CD4-positive, alpha-beta T cell treated with Interleukin-2 at 100 ng/mL for 4 hours (primary cell): Measurements from ENCODE around the gene TCF4.
"Not testable (repeated sequence)": the region's sequence is repeated elsewhere in the genome, so short reads cannot be mapped to it uniquely, and the experiment has no call there.

ENCODE experiments used
- DNase-seq: peaks from one replicate; pipeline ENCODE4 v3.0.0-alpha.2; 2020; ENCODE audit warnings: low spot score

The TCF4 gene

DNA sequence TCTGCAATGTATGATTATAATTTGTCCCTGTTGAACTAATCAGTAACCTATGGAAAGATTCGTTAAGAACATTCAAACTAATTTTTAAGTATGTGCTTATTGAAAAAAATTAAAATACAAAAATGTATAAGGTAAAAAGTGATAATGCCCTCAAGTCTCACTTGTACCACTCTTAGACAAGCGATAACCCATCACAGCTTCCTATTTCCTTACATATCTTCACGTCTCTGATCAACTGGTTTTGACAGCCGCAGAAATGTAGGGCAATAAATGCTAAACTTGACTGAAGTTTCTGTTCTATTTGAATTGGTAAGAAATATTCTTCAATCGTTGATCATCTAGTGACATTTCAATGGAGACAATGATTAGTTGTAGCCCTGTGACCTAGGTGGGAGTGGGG lies 112.5 kb downstream of the TCF4 start:
- no peak for DNase-seq

DNA sequence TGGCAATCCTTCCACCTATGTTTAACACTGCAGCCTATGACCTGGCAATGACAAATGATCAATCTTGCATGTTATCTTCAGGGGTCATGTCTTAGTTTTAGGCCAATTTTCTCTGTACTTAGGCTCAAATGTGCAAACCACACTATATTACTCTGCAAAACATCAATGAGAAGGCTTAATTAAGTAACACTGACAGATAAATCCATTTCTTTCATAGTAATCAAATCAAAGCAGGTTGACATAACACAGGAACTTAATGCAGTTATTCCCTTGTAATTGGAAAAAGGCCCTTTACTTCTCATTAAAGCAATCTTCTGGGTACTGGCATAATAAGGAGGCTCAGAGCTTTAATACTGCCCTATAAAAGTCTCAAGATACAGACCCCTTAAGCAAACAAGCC lies 114.4 kb downstream of the TCF4 start:
- DNase-seq, result no peak

DNA sequence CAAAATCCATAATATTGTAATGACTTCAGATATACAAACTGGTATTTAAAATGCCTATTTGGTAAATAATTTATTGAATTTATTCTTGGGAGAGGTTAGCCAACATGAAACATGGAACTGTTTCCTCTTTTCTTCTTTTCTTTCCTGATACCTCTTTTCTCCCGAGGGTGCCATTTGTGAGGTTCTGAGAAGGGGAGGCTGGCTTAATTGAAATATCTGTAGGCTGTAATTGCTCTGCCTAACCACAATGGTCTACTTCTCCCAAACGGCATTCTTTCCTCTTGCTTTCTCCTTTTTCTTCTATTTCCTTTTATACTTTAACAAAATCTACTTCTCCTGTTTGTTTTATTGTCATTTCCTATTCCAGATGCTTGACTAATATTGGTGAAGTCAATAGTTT lies 114.9 kb downstream of the TCF4 start:
- DNase-seq, result no peak

DNA sequence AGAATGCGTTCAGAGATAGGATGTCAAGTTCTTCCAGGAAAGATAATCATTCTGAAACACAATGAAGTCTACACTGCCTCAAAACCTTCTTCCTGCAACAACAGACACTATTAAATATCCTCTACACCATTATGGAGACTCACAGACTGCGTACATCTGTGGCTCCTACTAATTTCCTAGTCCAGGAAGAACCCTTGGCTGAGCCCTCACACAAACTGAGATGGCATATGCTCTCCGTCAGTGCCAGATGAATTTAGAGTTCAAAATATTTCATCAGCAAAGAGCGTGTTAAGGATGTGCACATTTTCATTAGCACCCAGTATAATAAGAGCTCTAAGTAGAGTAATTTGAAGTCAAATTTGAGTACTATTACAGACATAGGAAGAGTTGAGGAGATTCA lies 117.2 kb downstream of the TCF4 start:
- no peak for DNase-seq

DNA sequence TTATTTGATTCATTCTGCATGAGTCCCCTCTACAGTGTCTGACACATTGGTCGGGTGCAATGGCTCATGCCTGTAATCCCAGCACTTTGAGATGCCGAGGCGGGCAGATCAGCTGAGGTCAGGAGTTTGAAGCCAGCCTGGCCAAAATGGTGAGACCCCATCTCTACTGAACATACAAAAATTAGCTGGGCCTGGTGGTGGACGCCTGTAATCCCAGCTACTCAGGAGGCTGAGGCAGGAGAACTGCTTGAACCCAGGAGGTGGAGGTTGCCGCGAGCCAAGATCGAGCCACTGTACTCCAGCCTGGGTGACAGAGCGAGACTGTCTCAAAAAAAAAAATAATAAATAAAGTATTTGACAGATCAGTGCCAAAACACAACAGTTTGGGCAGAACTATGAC lies 118.9 kb downstream of the TCF4 start:
- not testable (repeated sequence) for DNase-seq

DNA sequence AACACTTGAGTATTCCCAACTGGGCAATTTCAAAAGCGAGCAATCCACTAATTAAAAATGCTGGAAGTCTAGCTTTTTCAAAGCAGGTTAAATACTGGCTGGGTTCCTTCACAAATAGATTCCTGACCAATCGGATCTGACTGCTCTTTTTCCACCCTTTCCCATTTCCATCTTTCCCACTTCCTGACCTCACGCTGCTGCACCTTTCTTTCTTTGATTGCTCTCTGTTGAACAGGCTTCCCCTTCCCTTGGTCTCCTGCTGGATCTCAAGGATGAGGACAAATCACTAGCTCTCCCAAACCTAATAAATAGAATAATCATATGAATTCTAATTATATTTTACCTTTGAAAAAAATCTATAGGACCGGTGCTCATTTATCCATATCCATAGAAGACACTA lies 121.2 kb downstream of the TCF4 start:
- no peak for DNase-seq

DNA sequence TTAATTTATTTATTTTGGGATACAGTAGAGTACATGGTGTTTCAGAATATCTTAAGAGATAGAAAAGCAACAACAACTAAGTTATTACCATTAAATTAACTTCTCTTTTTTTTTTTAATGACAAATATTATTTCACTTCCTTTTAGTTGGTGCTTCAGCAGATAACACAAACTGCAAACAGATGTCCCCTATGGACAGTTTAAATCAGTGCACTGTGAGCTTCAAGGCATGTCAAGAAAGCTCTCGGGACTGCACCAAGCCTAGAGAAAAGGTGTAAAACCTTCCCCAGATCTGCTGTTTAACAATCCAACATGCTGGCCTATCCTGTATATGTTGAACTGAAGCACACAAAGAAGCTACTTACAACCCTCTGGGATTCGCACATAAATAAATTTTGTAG lies 122.7 kb downstream of the TCF4 start:
- DNase-seq, result no peak

DNA sequence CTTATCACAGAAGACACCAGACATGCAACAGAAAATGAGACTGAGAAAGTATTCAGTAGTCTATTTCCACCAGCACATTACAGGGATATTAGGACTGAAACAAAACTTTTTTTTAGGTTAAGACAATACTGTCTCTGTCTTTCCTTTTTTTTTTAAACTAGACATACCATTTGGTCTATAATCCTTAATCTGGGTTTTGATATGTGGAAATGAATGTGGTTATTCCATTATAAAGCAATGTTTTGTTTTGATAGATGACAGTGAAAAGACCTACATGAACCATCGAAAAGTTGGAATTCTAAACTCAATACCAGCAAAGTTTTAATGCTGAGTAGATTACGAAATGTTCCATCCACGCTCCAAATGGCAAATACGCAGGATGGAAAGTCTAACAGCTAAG lies 123.4 kb downstream of the TCF4 start:
- DNase-seq, result no peak

DNA sequence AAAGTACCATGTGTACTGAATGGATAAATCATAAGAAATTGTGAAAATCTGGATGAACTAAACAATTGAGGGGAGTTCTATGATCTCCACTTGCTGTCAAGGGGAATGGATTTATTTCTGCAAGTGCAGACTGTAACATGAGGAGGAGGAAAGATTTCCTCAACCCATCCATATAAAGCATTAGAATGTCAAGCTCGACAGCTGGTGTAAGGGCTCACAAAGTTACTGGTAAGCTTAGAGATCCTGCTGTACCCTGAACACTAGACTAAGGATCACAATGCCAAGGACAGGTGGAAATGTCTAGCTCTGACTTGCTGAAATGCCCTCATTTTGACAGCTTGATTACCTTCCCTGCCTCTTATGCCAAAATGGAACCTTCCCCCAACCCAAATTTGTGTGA lies 125.3 kb downstream of the TCF4 start:
- no peak for DNase-seq

DNA sequence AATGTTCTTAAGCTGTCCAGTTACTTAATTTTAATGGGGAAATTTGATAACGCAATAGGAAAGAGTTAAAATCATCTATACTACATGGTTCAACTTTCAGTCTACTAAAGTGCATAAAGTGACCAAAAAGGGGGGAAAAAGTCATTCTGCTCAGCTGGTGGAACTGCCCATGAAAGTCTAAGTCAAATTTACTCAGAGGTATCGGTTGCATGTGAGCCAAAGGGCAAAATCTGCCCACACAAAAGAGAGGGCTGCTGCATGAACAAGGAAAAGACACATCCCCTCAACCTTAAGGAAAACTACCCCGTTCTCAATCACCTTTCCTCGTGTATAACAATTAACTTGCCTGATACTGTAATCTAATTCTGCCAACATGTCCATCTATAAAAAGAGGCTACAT lies 126.1 kb downstream of the TCF4 start:
- DNase-seq, result no peak

DNA sequence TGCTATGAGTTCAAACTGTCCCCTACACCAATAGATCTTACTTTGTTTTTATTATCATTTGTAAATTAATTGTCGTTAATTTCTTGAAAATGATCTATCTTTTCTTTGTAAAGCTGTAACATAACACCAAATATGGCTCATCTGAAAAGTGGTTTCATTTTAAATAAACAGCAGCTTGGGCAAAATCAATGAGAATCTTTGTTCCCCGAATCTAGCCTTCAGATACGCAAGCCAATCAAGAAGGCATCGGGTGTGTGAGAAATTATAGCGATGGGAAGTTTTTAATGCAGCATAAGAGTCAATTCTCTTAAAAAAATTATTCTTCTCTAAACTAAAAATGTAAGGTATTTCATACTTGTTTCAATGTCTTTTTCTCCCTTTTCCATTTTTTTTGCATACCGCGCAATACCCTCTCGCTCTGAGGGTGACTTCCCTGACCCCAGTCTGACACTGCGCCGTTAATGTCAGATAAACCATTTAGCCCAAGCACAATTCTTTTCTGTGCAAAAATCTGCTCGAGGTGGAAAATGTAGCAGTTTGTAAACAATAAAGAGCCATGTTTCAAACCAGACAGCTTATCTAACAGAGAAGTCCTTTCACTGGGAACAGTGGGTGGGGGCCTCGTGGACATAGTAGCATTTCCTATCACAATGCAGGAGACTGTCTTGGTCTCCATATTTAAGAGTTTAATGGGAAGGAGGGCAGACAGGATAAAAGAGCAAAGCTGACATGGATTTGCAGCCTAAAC lies 129.4 kb downstream of the TCF4 start:
- DNase-seq, result no peak

DNA sequence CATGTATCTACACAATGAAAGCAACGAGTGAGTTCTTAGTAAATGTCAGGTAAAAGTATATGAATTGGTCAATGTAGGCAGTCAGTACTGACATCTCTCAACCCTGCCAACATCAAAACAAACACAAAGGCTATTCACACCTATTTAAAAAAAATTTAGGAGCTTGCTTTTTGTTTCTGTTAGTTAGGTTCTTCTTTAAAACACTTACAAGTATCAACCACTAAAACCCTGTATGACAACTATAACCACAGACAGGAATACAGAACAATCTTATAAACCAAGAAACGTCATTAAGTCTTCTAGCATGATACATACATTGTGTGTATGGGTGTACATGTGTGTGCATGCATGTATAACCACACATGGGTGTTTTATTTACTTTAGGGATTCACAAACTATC lies 131.0 kb downstream of the TCF4 start:
- DNase-seq, result no peak

DNA sequence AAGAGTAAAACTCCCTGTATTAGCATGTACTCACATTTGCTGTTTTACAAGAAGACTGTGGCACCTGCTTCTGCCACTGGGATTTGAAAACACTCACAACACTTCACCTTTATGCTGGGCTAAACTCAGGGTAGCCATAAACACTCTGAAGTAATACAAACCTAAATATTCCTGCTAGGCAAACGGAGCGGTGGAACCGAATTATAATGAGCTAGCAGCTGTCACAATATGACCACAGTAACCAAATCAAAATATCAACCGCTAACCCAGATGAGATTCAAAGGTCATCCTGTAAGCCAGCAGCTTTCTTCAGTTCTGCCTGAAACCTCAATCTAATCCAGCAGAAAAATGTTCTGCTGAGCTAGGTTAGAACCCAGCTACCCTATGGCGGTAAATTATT lies 132.1 kb downstream of the TCF4 start:
- no peak for DNase-seq

DNA sequence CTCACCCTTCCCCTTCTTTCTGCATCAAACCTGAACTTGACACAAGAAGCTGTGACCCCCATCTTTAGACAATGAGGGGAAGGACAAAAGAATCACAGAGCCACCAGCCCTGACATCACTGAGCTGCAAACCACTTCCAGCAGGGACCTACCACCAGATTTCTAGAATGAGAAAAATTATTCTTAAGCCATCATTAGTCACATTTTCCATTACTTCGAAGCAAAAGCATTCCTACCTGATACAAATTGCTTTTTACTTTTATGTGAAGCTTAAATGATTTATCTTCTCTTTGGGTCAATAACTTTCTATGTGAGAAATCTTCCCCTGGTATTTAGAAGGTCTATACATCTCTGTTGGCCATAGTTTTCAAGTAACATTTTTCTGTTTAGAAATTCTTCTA lies 134.8 kb downstream of the TCF4 start:
- DNase-seq, result no peak

DNA sequence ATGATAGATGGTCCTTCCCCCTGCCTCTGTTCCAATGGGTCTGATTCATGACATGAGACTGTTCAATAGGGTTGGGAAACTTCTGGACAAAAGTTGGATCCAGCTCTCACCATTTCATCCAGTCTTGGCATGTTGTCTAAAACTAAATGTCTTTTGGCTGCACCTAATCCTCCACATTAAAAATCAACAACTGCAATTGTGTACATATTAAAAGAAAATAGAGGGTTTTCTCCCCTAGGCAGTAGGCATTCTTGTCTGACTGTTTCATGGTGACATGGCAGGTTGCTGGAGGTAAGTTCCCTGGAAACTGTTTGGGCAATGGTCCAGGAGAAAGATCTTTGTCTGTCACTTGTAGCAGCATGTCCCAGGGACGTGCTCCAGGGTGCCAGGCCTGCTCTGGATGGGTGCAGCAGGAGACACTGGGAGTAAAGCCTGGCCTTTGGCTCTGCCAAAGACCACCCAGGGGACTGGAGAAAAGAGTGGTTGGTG lies 135.8 kb downstream of the TCF4 start:
- no peak for DNase-seq

DNA sequence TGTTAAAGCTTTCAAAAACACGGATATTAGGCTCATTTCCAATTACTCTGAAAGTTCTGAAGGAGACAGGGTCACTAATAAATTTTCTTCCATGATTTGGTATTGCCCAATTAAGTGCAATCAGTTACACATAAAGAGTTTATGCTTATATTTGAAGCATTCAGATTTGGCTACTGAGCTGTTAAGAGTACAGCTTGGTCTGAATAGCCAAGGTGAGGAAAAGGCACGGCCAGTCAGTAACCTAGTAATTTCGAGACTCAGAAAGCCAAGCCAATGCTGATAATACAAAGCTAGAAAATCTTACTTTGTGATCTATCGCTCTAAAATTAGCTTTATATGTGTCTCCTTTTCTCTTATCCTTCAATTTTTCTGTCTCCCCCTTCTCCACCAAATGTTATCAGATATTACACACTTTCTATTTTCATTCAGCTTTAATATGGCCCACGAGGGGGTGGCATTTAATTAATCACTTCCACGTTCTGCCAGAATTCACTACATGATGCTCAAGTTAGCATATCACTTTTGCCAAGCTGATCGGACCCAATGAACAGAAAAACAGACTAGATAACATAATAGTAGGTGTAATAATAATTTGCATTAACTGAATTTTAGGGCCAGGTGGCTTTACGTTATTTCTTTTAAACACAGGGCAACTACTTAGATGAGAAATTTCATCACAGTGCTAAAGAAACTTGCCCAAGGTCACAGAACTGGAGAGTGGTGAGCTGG lies 138.4 kb downstream of the TCF4 start:
- no peak for DNase-seq

DNA sequence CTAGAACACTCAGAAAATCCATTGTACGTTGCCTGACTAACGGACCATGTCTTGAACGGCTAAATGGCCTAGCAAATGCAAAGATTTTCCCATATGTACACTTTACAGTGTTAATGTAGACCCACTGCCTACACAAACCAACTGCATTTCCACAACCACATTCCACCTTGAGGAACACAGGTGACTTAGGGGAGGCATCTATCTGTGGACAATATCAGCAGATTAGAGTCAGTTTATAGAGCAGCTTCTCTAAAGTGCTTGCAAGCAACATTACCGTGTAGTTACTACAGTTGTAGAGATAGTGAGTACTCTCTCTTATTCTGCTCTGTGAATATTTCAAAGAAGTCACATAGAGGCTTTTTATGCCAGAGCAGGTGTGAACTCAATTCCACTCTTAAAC lies 139.6 kb downstream of the TCF4 start:
- DNase-seq, result no peak

DNA sequence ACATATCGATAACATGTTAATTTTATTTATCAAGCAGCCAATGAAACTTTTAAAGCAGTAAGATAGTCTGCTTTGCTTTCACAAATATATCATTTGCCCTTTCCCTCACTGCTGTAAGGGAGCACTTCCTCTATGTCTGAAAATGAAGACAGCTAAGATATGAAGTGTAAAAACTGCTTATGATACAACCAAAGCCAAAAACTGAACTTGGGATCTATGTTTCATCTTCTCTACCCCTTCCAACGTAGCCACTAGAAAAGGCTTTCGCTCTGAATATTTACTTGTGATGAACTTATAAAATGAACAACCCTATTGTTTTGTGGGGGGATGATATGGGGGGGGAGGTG lies 140.3 kb downstream of the TCF4 start:
- no peak for DNase-seq

DNA sequence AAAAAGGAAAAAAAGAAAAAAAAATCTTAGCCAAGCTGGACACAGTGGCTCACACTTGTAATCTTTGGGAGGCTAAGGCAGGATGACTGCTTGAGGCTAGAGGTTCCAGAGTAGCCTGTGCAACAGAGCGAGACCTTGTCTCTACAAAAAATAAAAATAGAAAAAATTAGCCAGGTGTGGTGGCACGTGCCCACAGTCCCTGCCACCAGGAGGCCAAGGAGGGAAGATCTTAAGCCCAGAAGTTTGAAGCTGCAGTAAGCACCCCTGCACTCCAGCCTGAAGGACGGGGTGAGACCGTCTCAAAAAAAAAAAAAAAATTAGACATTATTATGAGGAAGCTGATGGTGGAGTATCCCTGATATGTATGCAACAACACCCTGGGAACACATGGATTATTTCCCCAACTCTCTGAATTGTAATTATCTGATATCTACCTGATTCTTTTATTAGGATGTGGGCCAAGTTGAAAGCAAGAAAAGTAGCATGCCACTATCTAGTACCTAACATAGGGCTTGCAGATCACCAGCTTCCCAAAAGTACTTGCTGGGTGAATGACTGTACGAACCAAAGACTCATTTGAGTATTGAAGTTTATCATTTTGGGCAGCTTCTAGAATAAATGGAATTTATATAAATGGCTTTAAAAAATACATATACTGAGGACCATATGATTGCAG lies 140.9 kb downstream of the TCF4 start:
- no peak for DNase-seq

DNA sequence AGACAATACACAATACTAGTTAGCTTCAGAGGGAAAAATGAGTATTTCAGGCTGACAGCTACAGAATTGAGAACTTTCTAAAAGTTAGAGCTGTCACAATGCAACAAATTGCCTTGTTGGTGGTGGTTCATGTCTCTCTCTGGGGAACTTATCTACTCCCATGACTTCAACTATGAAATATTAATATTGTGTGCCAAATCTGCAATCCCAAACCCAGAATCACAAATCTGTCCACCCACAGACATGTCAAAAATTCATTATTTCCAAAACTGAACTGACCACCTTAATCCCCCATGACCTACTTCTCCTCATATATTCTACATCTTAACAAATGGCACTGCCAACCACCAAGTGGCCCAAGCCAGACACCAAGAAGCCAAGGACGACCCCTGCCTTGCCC lies 143.5 kb downstream of the TCF4 start:
- no peak for DNase-seq

DNA sequence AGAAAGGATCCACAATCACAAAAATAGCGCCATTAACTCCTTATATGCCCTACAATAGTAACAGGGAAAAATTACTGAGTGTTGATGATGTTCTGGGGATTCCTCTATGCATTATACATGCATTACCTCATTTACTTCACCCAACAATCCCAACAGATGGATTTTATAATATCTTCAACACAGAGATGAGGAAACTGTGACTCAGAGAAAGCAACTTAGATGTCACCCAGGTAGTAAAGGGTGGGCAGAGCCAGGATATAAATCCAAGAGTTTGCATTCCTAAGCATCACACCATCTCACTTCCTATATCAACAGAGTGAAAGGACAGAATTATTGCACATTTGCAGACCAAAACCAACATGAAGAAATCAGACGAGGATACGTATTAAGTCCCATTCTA lies 144.2 kb downstream of the TCF4 start:
- no peak for DNase-seq

DNA sequence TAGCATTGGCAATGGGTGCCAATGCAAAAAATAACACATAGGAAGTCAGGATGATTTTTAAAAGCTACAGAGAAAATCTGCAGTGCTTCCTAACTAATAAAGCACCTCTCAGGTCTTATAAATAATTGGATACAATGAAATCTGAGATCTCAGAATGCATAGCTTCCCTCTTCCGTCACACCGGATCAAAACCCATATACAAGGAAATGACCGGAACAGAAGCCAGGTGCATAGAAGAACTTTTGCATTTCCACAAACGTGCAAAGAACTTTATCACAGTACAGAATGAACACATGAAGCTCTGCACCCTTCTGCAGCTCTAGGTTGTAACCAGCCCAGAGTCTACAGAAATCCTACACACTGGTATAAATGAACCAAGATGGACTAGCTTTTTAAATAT lies 145.4 kb downstream of the TCF4 start:
- DNase-seq, result no peak

DNA sequence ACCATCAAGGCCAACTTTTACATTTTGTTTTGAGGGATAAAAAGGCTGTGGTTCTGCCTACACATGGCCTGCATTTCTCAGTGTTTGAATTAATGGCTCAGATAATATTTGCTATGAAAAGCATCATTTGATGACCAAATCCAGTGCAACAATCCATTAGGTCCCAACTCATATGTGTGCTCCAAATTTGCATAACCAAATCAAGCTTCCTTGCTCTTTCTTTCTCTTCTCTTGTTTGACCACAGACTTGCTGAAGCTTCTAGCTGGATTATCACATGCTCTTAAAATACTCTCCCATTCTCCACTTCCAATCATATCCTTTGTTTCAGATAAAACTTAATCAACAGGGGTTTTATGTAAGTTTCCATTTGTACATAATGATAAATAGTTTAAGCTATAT lies 147.0 kb downstream of the TCF4 start:
- no peak for DNase-seq
